Activated CD4-positive, alpha-beta T cell treated with anti-CD3 and anti-CD28 coated beads for 36 hours (primary cell): Measurements from ENCODE around the gene IL18RAP. TPM values are rescaled to one million over a fixed set of nuclear protein-coding genes. Genes with fewer than 3 reads are reported as not detected.
A peak's percentile ranks its signal among the peaks of the same experiment; 100 is the strongest.

Source experiments
- ATAC-seq: fragments of 200-7000 bp; cut with Tn5 transposase; one replicate; pipeline ENCODE4 v1.10.0; 2021; ENCODE audit warnings: mild to moderate bottlenecking, moderate library complexity
- CTCF ChIA-PET: fragments of 350-600 bp; sonication (Branson Sonifier 250); formaldehyde crosslinking; loops from one replicate; lab custom pipeline; 2021; ENCODE audit warnings: antibody characterized with exemption; lab: Charles Lee
- POLR2A ChIA-PET: fragments of 350-600 bp; sonication (Branson Sonifier 250); formaldehyde crosslinking; loops from one replicate; lab custom pipeline; 2021; ENCODE audit warnings: antibody characterized with exemption, inconsistent platforms; lab: Charles Lee
- DNase-seq: peaks from one replicate; pipeline ENCODE4 v3.0.0-alpha.2; 2020
- H3K27ac Mint-ChIP-seq: one replicate; pipeline ENCODE4 v1.8.0; 2021; ENCODE audit warnings: mixed read lengths
- H3K27me3 Mint-ChIP-seq: one replicate; pipeline ENCODE4 v1.8.0; 2021; ENCODE audit warnings: mixed read lengths
- H3K36me3 Mint-ChIP-seq: one replicate; pipeline ENCODE4 v1.8.0; 2021; ENCODE audit warnings: low read depth, mixed read lengths
- H3K4me1 Mint-ChIP-seq: one replicate; pipeline ENCODE4 v1.8.0; 2021; ENCODE audit warnings: mixed read lengths
- H3K4me3 Mint-ChIP-seq: one replicate; pipeline ENCODE4 v1.8.0; 2021; ENCODE audit warnings: mild to moderate bottlenecking, moderate library complexity, mixed read lengths
- H3K9me3 Mint-ChIP-seq: one replicate; pipeline ENCODE4 v1.8.0; 2021; ENCODE audit warnings: low read depth, mixed read lengths
- intact Hi-C, 2 experiments: fragments of 100-400 bp; cut with DNase I in 1 of 2; cut with micrococcal nuclease in 1 of 2; formaldehyde crosslinking; loops; one replicate each; pipeline versions ENCODE4 v1.14.2 to v1.15.1; 2022 to 2024; cut with DNase I, micrococcal nuclease
- total RNA-seq, 2 experiments: library from RNA; stranded (reverse); gene quantifications; one replicate each; pipeline ENCODE4 v1.2.3, GENCODE V29; 2021

Gene IL18RAP
- total RNA-seq, 2 experiments from 2014 or later, result 6.8 to 7.4 TPM

DNA sequence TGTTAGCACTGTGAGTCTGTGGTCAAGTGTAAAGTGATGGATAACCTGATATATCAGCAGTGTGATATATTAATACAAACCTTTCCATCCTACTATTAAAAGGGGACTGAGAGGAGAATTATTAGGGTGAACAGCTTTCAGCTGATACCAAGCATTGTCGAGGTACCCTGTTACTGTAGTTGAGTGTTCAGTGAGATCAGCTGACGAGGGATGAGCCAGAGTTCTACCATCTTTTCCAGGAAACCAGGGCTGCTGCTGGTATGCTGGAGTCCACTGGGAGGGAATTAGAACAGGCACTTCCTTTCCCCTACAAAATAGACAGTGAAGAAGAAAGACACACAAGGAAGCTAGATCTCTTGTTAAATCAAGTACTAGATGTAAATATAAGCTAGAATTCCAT, 408 bp downstream of the IL18RAP start:
- peaks cover 5% of the 10 kb centered on the region for H3K36me3 Mint-ChIP-seq
- no peak for DNase-seq
- peaks cover 62% of the 10 kb centered on the region for H3K4me1 Mint-ChIP-seq
- POLR2A ChIA-PET, result no interaction called here
- intact Hi-C loops, result no loop called here
- CTCF ChIA-PET, result interaction anchor here (0.9 to 1.5 kb wide), 2 partner anchors 15 to 172 kb away, joined by 3 read pairs; no protein-coding TSS in a partner anchor
- peaks cover 7% of the 10 kb centered on the region for H3K27me3 Mint-ChIP-seq
- H3K9me3 Mint-ChIP-seq, result no peaks in the 10 kb centered on the region
- peak overlapping the region; percentile 84 for H3K27ac Mint-ChIP-seq
- ATAC-seq, result no peak
- peak overlapping the region; percentile 36 for H3K4me3 Mint-ChIP-seq

DNA sequence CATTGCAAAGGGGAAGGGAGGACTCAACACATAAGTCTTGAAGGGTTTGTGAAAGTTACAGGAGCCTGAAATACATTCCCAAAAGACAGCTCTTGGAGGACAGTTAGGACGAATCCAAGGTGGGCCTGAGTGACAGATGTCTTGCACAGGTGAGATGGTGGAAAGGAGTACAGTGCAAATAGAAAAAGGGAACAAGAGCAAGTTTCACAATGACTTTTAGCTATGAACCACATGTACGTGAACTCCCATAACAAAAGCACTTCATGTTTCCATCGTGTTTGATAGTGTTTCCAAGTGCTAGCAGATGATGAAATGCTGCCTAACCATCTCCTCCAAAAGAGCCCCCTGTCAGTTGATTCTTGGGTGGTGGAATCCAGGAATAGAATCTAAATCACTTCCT, 1.8 kb downstream of the IL18RAP start:
- H3K27me3 Mint-ChIP-seq, result peaks cover 7% of the 10 kb centered on the region
- H3K27ac Mint-ChIP-seq, result no peak overlapping the region
- H3K9me3 Mint-ChIP-seq, result no peaks in the 10 kb centered on the region
- ChIA-PET CTCF (interaction anchor here (0.7 to 1.2 kb wide), 3 partner anchors 17 to 825 kb away, joined by 3 to 6 read pairs (median 4); no protein-coding TSS in a partner anchor), POLR2A (no interaction called here)
- DNase-seq (no peak), ATAC-seq (peak; percentile 65)
- peak overlapping the region; percentile 8 for H3K4me3 Mint-ChIP-seq
- intact Hi-C loops, result no loop called here
- H3K4me1 Mint-ChIP-seq, result peaks cover 56% of the 10 kb centered on the region
- peaks cover 6% of the 10 kb centered on the region for H3K36me3 Mint-ChIP-seq

DNA sequence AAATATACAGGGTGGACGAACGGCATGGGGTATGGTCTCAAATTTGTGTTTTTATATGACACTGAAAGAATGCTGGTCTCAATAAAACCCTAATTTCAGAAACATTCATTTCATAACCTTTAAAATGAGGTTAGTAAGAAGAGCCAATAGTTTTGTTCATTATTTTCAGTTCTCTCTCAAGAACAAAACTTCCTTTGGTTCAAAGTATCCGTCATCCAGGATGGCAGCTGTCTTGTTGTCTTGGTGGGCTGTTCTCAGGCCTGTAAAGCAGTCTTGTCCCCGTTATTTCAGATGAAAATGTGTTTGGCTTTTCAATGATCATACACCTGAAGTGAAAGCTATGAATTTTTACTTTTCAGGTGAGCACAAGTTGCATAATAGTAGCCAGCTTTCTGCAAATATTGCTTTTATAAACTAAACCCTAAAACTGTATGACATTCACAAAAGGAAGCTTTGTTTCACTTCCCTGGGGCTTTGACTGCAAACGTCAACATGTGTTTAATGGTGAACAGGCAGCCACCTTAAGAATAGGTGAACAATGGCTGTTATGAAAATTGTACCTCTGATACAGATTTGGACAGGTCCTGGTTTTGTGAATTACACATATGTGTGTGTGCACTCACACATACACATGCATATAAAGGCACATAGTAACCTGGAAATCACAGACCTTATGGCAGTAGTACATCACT, 2.6 kb downstream of the IL18RAP start:
- H3K9me3 Mint-ChIP-seq, result no peaks in the 10 kb centered on the region
- no peak for DNase-seq
- ATAC-seq, result no peak
- ChIA-PET POLR2A (no interaction called here), CTCF (interaction anchor here (0.7 kb wide), 3 partner anchors 11 to 826 kb away, joined by 3 read pairs; no protein-coding TSS in a partner anchor)
- intact Hi-C loops, result no loop called here
- H3K4me1 Mint-ChIP-seq, result peaks cover 52% of the 10 kb centered on the region
- H3K27ac Mint-ChIP-seq, result no peak overlapping the region
- no peak overlapping the region for H3K4me3 Mint-ChIP-seq
- peaks cover 7% of the 10 kb centered on the region for H3K27me3 Mint-ChIP-seq
- peaks cover 6% of the 10 kb centered on the region for H3K36me3 Mint-ChIP-seq

DNA sequence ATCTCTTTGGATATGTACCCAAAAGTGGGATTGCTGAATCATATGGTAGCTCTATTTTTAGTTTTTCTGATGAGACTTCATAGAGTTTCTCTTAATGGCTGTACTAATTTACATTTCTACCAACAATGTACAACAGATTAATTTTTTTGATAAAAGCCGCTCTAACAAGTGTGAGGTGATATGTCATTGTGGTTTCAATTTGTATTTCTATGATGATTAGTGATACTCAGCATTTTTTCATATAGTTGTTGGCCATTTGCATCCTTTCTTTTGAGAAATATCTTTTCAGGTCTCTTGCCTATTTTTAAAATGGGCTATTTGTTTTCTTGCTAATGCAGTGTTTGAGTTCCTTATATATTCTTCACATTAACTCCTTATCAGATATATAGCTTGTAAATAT, 4.3 kb downstream of the IL18RAP start:
- no peaks in the 10 kb centered on the region for H3K9me3 Mint-ChIP-seq
- H3K36me3 Mint-ChIP-seq, result peaks cover 6% of the 10 kb centered on the region
- ATAC-seq, result no peak
- DNase-seq, result no peak
- POLR2A ChIA-PET, result no interaction called here
- no peak overlapping the region for H3K27ac Mint-ChIP-seq
- intact Hi-C loops, result no loop called here
- peaks cover 2% of the 10 kb centered on the region for H3K27me3 Mint-ChIP-seq
- CTCF ChIA-PET, result interaction anchor here (0.6 to 1.5 kb wide), 3 partner anchors 9 to 1075 kb away, joined by 3 to 8 read pairs (median 3); no protein-coding TSS in a partner anchor
- H3K4me1 Mint-ChIP-seq, result peaks cover 50% of the 10 kb centered on the region
- H3K4me3 Mint-ChIP-seq, result no peak overlapping the region

DNA sequence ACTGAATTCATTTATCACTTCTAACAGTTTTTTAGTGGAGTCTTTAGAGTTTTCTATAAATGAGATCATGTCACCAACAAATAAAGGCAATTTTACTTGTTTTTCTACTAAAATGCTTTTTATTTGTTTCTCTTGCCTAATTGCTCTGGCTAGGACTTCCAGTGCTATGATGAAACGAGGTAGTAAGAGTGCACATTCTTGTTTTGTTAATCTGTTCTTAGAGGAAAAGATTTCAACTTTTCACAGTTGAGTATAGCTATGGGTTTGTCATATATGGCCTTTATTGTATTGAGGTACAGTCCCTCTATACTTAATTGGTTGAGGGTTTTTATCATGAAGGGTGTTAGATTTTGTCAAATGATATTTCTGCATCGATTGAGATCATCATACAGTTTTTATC, 5.6 kb downstream of the IL18RAP start:
- ATAC-seq (no peak), DNase-seq (no peak)
- ChIA-PET POLR2A (no interaction called here), CTCF (interaction anchor here (1.4 kb wide), 1 partner anchor 8 kb away, joined by 8 read pairs; no protein-coding TSS in a partner anchor)
- H3K36me3 Mint-ChIP-seq, result peaks cover 6% of the 10 kb centered on the region
- H3K27me3 Mint-ChIP-seq, result no peaks in the 10 kb centered on the region
- intact Hi-C loops, result no loop called here
- no peaks in the 10 kb centered on the region for H3K9me3 Mint-ChIP-seq
- no peak overlapping the region for H3K27ac Mint-ChIP-seq
- peaks cover 42% of the 10 kb centered on the region for H3K4me1 Mint-ChIP-seq
- no peak overlapping the region for H3K4me3 Mint-ChIP-seq

DNA sequence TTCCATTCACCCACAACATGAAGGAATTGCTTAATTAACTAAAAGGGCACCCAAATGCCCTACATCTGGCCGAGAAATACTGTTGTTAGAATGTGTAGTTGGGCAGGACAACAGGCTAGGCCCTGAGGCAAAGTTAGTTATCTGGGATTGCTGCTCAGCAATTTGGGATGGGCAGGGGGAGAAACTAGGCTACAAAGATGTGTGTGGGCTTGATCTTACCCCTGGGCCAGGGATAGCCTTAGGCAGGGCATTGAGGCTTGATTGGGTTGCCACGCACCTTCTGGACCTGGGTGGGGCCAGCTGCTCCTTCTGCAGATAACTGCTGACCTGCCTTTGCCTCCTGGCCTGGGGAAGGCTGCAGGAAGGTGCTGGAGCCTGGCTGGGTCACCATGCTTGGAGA, 9.4 kb downstream of the IL18RAP start:
- DNase-seq, result no peak
- Mint-ChIP-seq H3K27ac (no peak overlapping the region), H3K9me3 (no peaks in the 10 kb centered on the region), H3K4me1 (peaks cover 43% of the 10 kb centered on the region), H3K36me3 (peaks cover 2% of the 10 kb centered on the region), H3K27me3 (no peaks in the 10 kb centered on the region), H3K4me3 (no peak overlapping the region)
- ChIA-PET CTCF (interaction anchor here (0.9 kb wide), 1 partner anchor 11 kb away, joined by 4 read pairs; no protein-coding TSS in a partner anchor), POLR2A (no interaction called here)
- intact Hi-C loops, result loop anchor here (10.0 kb wide), 2 partner anchors 328 to 718 kb away; no protein-coding TSS in a partner anchor
- no peak for ATAC-seq

DNA sequence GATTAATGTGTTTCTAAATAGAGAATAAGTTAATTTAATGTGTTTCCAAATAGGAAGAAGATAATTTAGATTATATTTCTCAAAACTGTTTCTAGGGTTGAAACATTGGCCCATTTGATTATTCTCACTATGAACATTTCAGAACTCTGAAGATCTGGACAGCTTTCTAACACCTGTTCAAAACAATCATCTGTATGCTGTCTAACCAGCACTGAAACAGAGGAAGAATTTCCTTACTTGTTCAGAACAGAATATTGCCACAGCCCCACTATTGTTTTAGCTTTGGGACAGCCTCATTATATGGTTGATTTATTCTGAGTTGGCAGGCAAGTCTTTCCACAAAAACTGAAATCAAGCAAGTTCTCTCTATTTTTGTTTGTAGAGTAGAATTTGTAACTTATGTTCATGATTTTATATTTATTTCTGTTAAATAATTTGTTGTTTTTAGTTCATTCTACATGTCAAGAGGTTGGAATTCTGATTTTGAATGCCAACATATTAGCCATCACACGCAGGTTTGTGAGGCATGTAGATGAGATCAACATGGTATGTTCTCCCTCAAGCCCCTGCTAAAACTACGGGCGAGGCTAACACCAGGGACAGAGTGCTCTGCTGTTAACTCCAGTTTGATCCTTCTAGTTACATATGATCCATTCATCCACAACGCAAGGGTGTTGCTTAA, 11.2 kb downstream of the IL18RAP start:
- Mint-ChIP-seq H3K27ac (no peak overlapping the region), H3K4me1 (peaks cover 45% of the 10 kb centered on the region), H3K36me3 (no peaks in the 10 kb centered on the region), H3K27me3 (no peaks in the 10 kb centered on the region), H3K4me3 (no peak overlapping the region), H3K9me3 (no peaks in the 10 kb centered on the region)
- DNase-seq, result no peak
- intact Hi-C loops, result loop anchor here (10.0 kb wide), 2 partner anchors 329 to 719 kb away; no protein-coding TSS in a partner anchor
- ChIA-PET POLR2A (no interaction called here), CTCF (interaction anchor here (0.9 to 1.3 kb wide), 4 partner anchors 14 to 185 kb away, joined by 3 to 4 read pairs (median 4); no protein-coding TSS in a partner anchor)
- no peak for ATAC-seq

DNA sequence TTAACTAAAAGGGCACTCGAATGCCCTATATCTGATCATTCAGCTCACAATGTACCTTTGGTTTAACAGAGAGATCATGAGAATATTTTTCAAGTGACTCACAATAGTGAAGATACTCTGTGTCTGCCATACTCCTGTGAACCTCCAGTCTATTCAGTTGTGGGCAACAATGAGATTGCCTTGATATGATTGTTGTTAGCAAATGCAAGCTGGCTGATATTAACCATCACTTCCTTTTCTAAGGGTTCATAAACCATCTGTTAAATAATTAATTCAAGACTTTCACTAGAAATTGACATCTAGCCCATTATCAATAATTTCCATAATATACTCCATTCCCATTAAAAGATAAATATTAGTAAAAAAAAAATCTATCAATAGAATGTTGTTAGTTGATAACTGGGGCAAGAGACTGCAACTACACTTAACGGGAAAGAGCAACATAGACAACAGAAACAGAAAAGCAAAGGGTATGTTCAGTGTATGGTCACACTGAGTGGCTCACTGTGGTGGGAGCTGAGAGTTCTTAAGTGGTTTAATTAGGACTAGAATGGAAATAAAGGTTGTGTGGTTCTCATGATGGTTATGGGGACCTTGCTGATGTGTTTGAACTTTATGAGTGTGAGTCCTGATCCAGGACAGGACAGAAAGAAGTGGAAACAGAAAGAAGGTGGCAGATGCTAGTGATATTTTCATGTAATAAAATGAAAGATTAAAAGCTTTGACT, 11.9 kb downstream of the IL18RAP start:
- Mint-ChIP-seq H3K27ac (peak overlapping the region; percentile 11), H3K27me3 (no peaks in the 10 kb centered on the region), H3K4me3 (no peak overlapping the region), H3K4me1 (peaks cover 38% of the 10 kb centered on the region), H3K9me3 (no peaks in the 10 kb centered on the region), H3K36me3 (no peaks in the 10 kb centered on the region)
- intact Hi-C loops, result loop anchor here (5.0 to 10.0 kb wide), 3 partner anchors 330 to 720 kb away; no protein-coding TSS in a partner anchor
- ATAC-seq (peak; percentile 7), DNase-seq (no peak)
- CTCF ChIA-PET, result interaction anchor here (0.9 to 2.5 kb wide), 5 partner anchors 14 to 430 kb away, joined by 3 to 6 read pairs (median 4); no protein-coding TSS in a partner anchor
- POLR2A ChIA-PET, result interaction anchor here (0.6 kb wide), 1 partner anchor 99 kb away, joined by 3 read pairs; no protein-coding TSS in a partner anchor

DNA sequence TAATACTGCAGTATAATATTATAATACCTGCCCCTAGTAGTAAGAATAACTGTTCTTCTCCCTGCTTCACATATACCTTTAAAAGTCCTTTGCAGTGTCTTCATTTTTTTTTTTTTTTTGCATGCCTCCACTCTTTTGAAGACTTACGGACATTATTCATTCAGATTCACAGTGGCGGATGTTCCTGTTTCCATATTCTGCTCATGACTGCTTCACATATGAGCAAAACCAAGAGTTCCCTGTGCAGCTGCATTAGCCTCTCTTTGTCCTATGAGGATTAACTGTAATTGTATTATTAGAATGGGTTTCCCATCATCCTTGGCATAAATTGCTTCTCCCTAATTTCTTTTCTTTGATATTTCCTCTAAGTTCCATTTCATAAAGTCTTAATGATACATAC, 12.8 kb downstream of the IL18RAP start:
- Mint-ChIP-seq H3K27me3 (no peaks in the 10 kb centered on the region), H3K36me3 (no peaks in the 10 kb centered on the region), H3K9me3 (no peaks in the 10 kb centered on the region), H3K27ac (peak overlapping the region; percentile 71), H3K4me3 (no peak overlapping the region), H3K4me1 (peaks cover 33% of the 10 kb centered on the region)
- CTCF ChIA-PET, result interaction anchor here (1.1 to 2.5 kb wide), 7 partner anchors 8 to 551 kb away, joined by 3 to 8 read pairs (median 4); no protein-coding TSS in a partner anchor
- no peak for ATAC-seq
- POLR2A ChIA-PET, result interaction anchor here (0.6 kb wide), 1 partner anchor 99 kb away, joined by 3 read pairs; no protein-coding TSS in a partner anchor
- intact Hi-C loops, result loop anchor here (2.0 to 10.0 kb wide), 6 partner anchors 69 to 721 kb away; no protein-coding TSS in a partner anchor
- no peak for DNase-seq

DNA sequence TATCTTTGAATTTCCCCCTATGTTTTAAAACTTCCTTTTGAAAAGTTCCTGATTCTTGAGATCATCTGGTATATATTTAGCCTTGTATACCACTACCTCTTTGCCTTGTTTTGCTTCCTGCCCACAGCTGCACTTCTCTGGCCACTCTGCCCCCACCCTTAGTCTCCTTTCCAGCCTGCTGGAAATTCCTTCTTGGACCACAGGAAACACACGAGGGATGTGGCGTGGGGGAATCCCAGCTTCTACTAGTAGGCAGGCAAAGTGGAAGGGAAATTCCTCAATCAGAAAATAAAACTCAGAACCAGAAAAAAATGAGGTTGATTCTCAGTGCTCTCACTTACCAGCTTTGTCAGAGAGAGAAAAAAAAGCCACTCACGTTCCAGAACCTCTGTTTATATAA, 13.4 kb downstream of the IL18RAP start:
- ATAC-seq, result no peak
- peak overlapping the region; percentile 71 for H3K27ac Mint-ChIP-seq

More for the DNA sequence above, 13.4 kb downstream of the IL18RAP start:
- Mint-ChIP-seq H3K4me1 (peaks cover 30% of the 10 kb centered on the region), H3K4me3 (no peak overlapping the region), H3K27me3 (no peaks in the 10 kb centered on the region), H3K9me3 (no peaks in the 10 kb centered on the region), H3K36me3 (no peaks in the 10 kb centered on the region)
- POLR2A ChIA-PET, result interaction anchor here (0.6 kb wide), 1 partner anchor 537 kb away, joined by 4 read pairs; no protein-coding TSS in a partner anchor
- intact Hi-C loops, result loop anchor here (2.0 to 10.0 kb wide), 6 partner anchors 70 to 722 kb away; no protein-coding TSS in a partner anchor
- DNase-seq, result peak; percentile 38
- CTCF ChIA-PET, result interaction anchor here (0.7 to 2.5 kb wide), 9 partner anchors 9 to 552 kb away, joined by 3 to 8 read pairs (median 5); partner anchors contain the start of gene IL18R1
